HCT116 (cell line): ENCODE data around the gene ITPR1. TPM values are rescaled to one million over a fixed set of nuclear protein-coding genes. Genes with fewer than 3 reads are reported as not detected.

Experiments used
- ATAC-seq: fragments of 200-7000 bp; cut with Tn5 transposase; 2 replicates; pipeline ENCODE4 v1.9.1; 2020; ENCODE audit warnings: mild to moderate bottlenecking, moderate library complexity
- BruUV-seq: library from RNA; stranded (reverse); fragments of 400-500 nt; replicated peaks from 2 replicates; lab custom pipeline; 2021; lab: Mats Ljungman, UMichigan
- CTCF ChIA-PET: fragments of 300-600 bp; sonication (Branson Sonifier 250); formaldehyde crosslinking; loops from one replicate; lab custom pipeline; 2021; ENCODE audit warnings: antibody characterized with exemption; lab: Charles Lee
- POLR2A ChIA-PET: fragments of 300-600, 350-600 bp; sonication (Branson Sonifier 250); formaldehyde crosslinking; loops from one replicate; lab custom pipeline; 2021; ENCODE audit warnings: antibody characterized with exemption; lab: Charles Lee
- RAD21 ChIA-PET, 2 experiments: fragments of 300-600 bp; sonication (Branson Sonifier 250); formaldehyde crosslinking; loops; one replicate each; lab custom pipeline; 2023; ENCODE audit warnings: low total read pairs in 2 of 2; ENCODE audit not compliant: uncharacterized antibody in 2 of 2, unreplicated experiment in 2 of 2, low non-redundant PET in 1 of 2; lab: Charles Lee
- DNase-seq: peaks from one replicate; pipeline ENCODE4 v3.0.0-alpha.2; 2010; ENCODE audit warnings: low read depth, low spot score
- H2AFZ ChIP-seq: fragments of 200-600 bp; shearing (Covaris generic), sonication (generic); 2 replicates; pipeline ENCODE4 v1.6.1; 2017; ENCODE audit warnings: low read depth, mixed run types, mixed read lengths, antibody characterized with exemption, low read length; ENCODE audit not compliant: poor library complexity, severe bottlenecking
- H3K27ac ChIP-seq: 2 replicates; pipeline ENCODE4 v1.5.1; 2012; ENCODE audit warnings: low read depth, low read length
- H3K27me3 ChIP-seq: fragments of 200-600 bp; sonication (generic); 2 replicates; pipeline ENCODE4 v1.6.1; 2016; ENCODE audit warnings: mixed run types, low read length, mixed read lengths; ENCODE audit not compliant: insufficient read depth
- H3K36me3 ChIP-seq, 2 experiments: fragments of 200-500 bp in 1 of 2; fragments of 200-600 bp in 1 of 2; sonication (Bioruptor generic) in 1 of 2; sonication (generic) in 1 of 2; 2 replicates each; pipeline versions ENCODE4 v1.5.1 to v1.6.1; 2014 to 2016; ENCODE audit warnings: low read length in 2 of 2, inconsistent platforms in 1 of 2, mixed read lengths in 1 of 2, mixed run types in 1 of 2; ENCODE audit not compliant: insufficient read depth in 2 of 2, control insufficient read depth in 1 of 2
- H3K4me1 ChIP-seq, 2 experiments: fragments of 200-600 bp in 1 of 2; sonication (generic) in 1 of 2; 2 replicates each; pipeline versions ENCODE4 v1.5.1 to v1.6.1; 2012 to 2017; ENCODE audit warnings: low read length in 2 of 2, inconsistent platforms in 1 of 2, mild to moderate bottlenecking in 1 of 2, mixed read lengths in 1 of 2, mixed run types in 1 of 2, moderate library complexity in 1 of 2; ENCODE audit not compliant: insufficient read depth in 2 of 2, control insufficient read depth in 1 of 2
- H3K4me2 ChIP-seq: fragments of 200-600 bp; sonication (generic); 2 replicates; pipeline ENCODE4 v1.6.1; 2017; ENCODE audit warnings: mixed run types, low read length, mixed read lengths
- H3K4me3 ChIP-seq, 2 experiments: fragments of 200-600 bp in 1 of 2; sonication (generic) in 1 of 2; replicated peaks in 1 of 2; 2 replicates each; pipeline ENCODE4 v1.5.1; 2011 to 2016; ENCODE audit warnings: low read length in 2 of 2, control low read depth in 1 of 2, low read depth in 1 of 2, mild to moderate bottlenecking in 1 of 2, mixed read lengths in 1 of 2, mixed run types in 1 of 2
- H3K79me2 ChIP-seq: fragments of 200-600 bp; sonication (generic); 2 replicates; pipeline ENCODE4 v1.6.1; 2017; ENCODE audit warnings: mild to moderate bottlenecking, mixed run types, low read length, moderate library complexity, mixed read lengths; ENCODE audit not compliant: insufficient read depth
- H3K9ac ChIP-seq: fragments of 200-600 bp; sonication (generic); 2 replicates; pipeline ENCODE4 v1.6.1; 2016; ENCODE audit warnings: low read length, mixed read lengths
- H3K9me2 ChIP-seq: fragments of 200-600 bp; sonication (generic), shearing (Covaris generic); 2 replicates; pipeline ENCODE4 v1.6.1; 2017; ENCODE audit warnings: mixed run types, mild to moderate bottlenecking, moderate library complexity; ENCODE audit not compliant: insufficient read depth
- H3K9me3 ChIP-seq, 2 experiments: fragments of 200-500 bp in 1 of 2; fragments of 200-600 bp in 1 of 2; sonication (Bioruptor generic) in 1 of 2; sonication (generic) in 1 of 2; 2 replicates each; pipeline ENCODE4 v1.6.1; 2014 to 2017; ENCODE audit warnings: low read length in 2 of 2, mixed read lengths in 2 of 2, inconsistent platforms in 1 of 2, low read depth in 1 of 2, mild to moderate bottlenecking in 1 of 2, mixed run types in 1 of 2, moderate library complexity in 1 of 2; ENCODE audit not compliant: control insufficient read depth in 1 of 2, insufficient read depth in 1 of 2
- H4K20me1 ChIP-seq: fragments of 200-600 bp; sonication (generic), shearing (Covaris generic); 2 replicates; pipeline ENCODE4 v1.6.1; 2017; ENCODE audit warnings: mixed run types, mild to moderate bottlenecking, moderate library complexity; ENCODE audit not compliant: insufficient read depth
- ATF3 ChIP-seq: IDR thresholded peaks from 2 replicates; pipeline ENCODE4 v1.6.1; 2012
- CEBPB ChIP-seq: IDR thresholded peaks from 2 replicates; pipeline ENCODE4 v1.6.1; 2012; ENCODE audit warnings: low read depth
- CTCF ChIP-seq, 3 experiments: fragments of 200-600 bp in 1 of 3; sonication (generic) in 1 of 3; IDR thresholded peaks in 2 of 3; conservative IDR thresholded peaks in 1 of 3; 2 replicates each; pipeline ENCODE4 v1.5.1; 2012 to 2017; ENCODE audit warnings: low read depth in 2 of 3, low read length in 2 of 3, antibody characterized with exemption in 1 of 3, borderline replicate concordance in 1 of 3, control low read depth in 1 of 3, mild to moderate bottlenecking in 1 of 3, mixed read lengths in 1 of 3, mixed run types in 1 of 3, moderate library complexity in 1 of 3; ENCODE audit not compliant: insufficient read depth in 1 of 3
- ELF1 ChIP-seq: IDR thresholded peaks from 2 replicates; pipeline ENCODE4 v1.6.1; 2012; ENCODE audit warnings: low read depth, borderline replicate concordance
- EZH2phosphoT487 ChIP-seq: fragments of 200-600 bp; IDR thresholded peaks from 2 replicates; pipeline ENCODE4 v1.6.1; 2018; ENCODE audit warnings: antibody characterized with exemption, borderline replicate concordance
- JUND ChIP-seq: IDR thresholded peaks from 2 replicates; pipeline ENCODE4 v1.6.1; 2012
- POLR2A ChIP-seq: IDR thresholded peaks from 2 replicates; pipeline ENCODE4 v1.7.0; 2011; ENCODE audit warnings: borderline replicate concordance; ENCODE audit not compliant: insufficient read depth, insufficient read length; ENCODE audit errors: extremely low read depth
- POLR2AphosphoS5 ChIP-seq: IDR thresholded peaks from 2 replicates; pipeline ENCODE4 v1.6.1; 2011; ENCODE audit warnings: mild to moderate bottlenecking, low read depth, low read length, moderate library complexity
- SIN3A ChIP-seq: IDR thresholded peaks from 2 replicates; pipeline ENCODE4 v1.6.1; 2012; ENCODE audit warnings: low read depth
- TCF7L2 ChIP-seq: IDR thresholded peaks from 2 replicates; pipeline ENCODE4 v1.7.0; 2011; ENCODE audit warnings: borderline replicate concordance, inconsistent platforms; ENCODE audit not compliant: insufficient read depth, insufficient read length; ENCODE audit errors: extremely low read depth
- YY1 ChIP-seq: IDR thresholded peaks from 2 replicates; pipeline ENCODE4 v1.6.1; 2011; ENCODE audit warnings: low read length, low read depth, moderate library complexity, mild to moderate bottlenecking; ENCODE audit not compliant: insufficient replicate concordance; ENCODE audit errors: extremely low read depth
- ZFX ChIP-seq: fragments of 450-650 bp; IDR thresholded peaks from 2 replicates; pipeline ENCODE4 v1.6.1; 2017
- ZNF274 ChIP-seq: fragments of 200-500 bp; sonication (Bioruptor generic); IDR thresholded peaks from 2 replicates; pipeline ENCODE4 v1.6.1; 2014; ENCODE audit warnings: mild to moderate bottlenecking, low read depth, low read length, inconsistent platforms
- intact Hi-C: fragments of 100-400 bp; cut with micrococcal nuclease; formaldehyde crosslinking; loops from 2 replicates; pipeline ENCODE4 v1.10.0; 2022
- total RNA-seq: library from RNA; stranded (reverse); gene quantifications from one replicate; pipeline ENCODE4 v1.2.1, GENCODE V29; 2021; ENCODE audit not compliant: unreplicated experiment
- TF ChIP-seq, protein P1 (sequence below): IDR thresholded peaks from 2 replicates; pipeline ENCODE4 v1.6.1; 2012

The ITPR1 gene
- total RNA-seq, 1 experiment from 2014 or later = 9.2 TPM

GRCh38 chr3:4846543-4846942, 353.4 kb downstream of the ITPR1 start (continued):
- TF ChIP-seq ZNF274 = no peak

DNA sequence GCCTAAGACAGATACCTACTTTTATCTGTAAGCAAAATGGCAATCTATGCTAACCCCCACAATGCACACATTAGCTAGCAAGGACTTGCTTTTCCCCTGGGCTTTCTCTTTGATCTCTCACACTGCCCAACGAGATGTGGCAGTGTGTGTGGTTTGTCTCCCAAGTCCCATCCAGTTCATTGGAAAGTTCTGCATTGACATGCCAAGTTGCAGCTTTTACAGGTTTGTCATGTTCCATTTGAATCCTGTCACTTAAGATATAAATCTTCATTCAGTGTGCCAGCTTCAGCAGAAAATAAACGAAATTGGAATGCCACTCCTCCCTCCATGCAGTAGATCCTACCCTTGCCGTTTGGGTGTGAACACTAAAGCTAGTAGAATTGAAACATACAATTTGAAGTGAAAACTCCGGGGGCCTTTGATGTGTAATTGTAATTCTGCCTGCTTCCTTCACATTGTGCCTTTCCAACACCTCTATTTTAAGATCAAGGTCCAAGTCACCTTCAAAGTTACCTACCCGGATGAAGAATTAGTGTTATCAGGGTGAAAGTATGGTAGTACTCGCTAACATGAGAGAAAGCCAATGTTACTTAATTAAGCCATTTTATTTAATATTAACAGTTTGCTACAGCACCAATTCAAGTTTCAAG, 355.2 kb downstream of the ITPR1 start:
- Histone ChIP-seq H3K9me3 (no peaks in the 10 kb centered on the region), H3K4me3 (no peak overlapping the region), H3K27ac (no peak overlapping the region), H3K27me3 (no peaks in the 10 kb centered on the region), H4K20me1 (no peaks in the 10 kb centered on the region), H3K79me2 (no peaks in the 10 kb centered on the region), H3K4me2 (no peak overlapping the region), H2AFZ (no peak overlapping the region), H3K36me3 (no peaks in the 10 kb centered on the region), H3K4me1 (no peaks in the 10 kb centered on the region), H3K9me2 (no peaks in the 10 kb centered on the region), H3K9ac (no peak overlapping the region)
- CTCF ChIA-PET = no interaction called here
- RAD21 ChIA-PET = no interaction called here
- no peak for ATAC-seq
- intact Hi-C loops = no loop called here
- TF ChIP-seq EZH2phosphoT487 = no peak
- TF ChIP-seq JUND = no peak
- TF ChIP-seq SIN3A = no peak
- TF ChIP-seq CTCF (IDR thresholded peaks at IDR 0.05 in 2 of 3, conservative IDR thresholded peaks at IDR 0.05 in 1 of 3; ENCODE audit: borderline replicate concordance in 1 of 3, insufficient read depth in 1 of 3, low read depth in 2 of 3, low read length in 2 of 3) = no peak
- no peak for TF ChIP-seq YY1
- no peak for TF ChIP-seq ZNF274
- TF ChIP-seq ATF3 = no peak
- TF ChIP-seq, protein P1, sequence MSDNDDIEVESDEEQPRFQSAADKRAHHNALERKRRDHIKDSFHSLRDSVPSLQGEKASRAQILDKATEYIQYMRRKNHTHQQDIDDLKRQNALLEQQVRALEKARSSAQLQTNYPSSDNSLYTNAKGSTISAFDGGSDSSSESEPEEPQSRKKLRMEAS = no peak
- TF ChIP-seq ELF1 = no peak
- TF ChIP-seq ZFX = no peak
- no peak for TF ChIP-seq POLR2A
- TF ChIP-seq TCF7L2 = no peak
- no peak for TF ChIP-seq CEBPB
- TF ChIP-seq POLR2AphosphoS5 = no peak
- POLR2A ChIA-PET = no interaction called here
- no TSS peak for BruUV-seq
- no peak for DNase-seq
